Measurements from ENCODE around the gene MCF2L.
A peak's percentile ranks its signal among the peaks of the same experiment; 100 is the strongest.
"Not testable (repeated sequence)": the region's sequence is repeated elsewhere in the genome, so short reads cannot be mapped to it uniquely, and the experiment has no call there.

Gene MCF2L

GRCh38 chr13:113073942-113074341, 104.9 kb downstream of the MCF2L start:
- no peak for DNase-seq

DNA sequence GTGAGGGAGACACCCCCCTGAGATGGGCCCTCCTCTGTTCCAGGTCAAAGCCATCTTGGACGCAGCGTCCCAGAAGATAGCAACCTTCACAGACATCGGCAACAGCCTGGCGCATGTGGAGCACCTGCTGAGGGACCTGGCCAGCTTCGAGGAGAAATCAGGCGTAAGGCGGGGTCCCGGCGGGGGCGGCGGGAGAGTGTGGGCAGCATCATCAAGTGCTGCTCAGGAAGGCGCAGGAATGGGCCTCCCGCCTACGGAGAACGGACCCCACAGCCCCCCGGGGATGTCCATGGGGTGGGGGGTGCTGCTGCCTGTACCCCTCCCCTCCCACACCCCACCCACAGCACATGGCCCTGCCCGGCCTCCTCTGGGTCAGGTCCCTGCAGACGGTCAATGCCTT, 105.4 kb downstream of the MCF2L start:
- DNase-seq, result no peak

- no peak for DNase-seq
Observed at GRCh38 chr13:113074876-113075275, 105.9 kb downstream of the MCF2L start.

- DNase-seq, result no peak
Observed at GRCh38 chr13:113075711-113076110, 106.7 kb downstream of the MCF2L start.

- DNase-seq, result no peak
Observed at GRCh38 chr13:113076681-113077401, 107.8 kb downstream of the MCF2L start.

- DNase-seq, result no peak
Observed at GRCh38 chr13:113077566-113077952, 108.5 kb downstream of the MCF2L start.

DNA sequence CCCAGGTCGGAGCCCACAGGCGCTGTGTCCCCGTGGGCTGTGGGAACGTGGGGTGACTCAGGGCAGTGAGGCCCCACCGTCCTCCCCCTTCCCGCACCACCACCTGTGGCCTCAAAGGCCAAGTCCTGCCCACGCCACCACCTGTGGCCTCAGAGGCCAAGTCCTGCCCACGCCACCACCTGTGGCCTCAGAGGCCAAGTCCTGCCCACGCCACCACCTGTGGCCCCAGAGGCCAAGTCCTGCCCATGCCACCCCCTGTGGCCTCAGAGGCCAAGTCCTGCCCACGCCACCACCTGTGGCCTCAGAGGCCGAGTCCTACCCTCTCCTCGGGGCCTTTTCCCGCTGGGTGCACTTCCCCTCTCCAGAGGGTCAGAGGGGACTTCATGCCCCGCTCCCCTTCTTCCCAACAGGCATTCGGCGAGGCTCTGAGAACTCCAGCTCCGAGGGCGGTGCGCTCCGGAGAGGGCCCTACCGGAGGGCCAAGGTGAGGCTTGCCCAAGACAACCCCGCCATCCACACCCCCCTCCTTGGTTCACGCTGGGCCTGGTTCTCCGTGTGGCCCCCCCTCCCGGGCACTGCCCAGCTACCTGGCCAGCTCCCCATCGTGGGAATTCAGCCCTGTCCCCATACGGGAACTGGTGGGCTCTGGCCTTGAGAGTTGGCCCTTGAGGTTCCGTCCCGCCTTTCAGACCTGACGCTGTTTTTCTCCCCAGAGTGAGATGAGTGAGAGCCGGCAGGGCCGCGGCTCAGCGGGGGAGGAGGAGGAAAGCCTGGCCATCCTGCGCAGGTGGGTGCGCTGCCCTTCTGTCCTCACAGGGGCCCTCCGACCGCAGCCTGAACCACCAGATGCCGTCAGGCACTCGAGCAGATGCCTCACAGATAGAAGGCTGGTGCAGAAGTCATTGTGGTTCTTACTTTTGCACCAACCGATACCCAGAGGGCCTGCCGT, 109.2 kb downstream of the MCF2L start:
- DNase-seq, result no peak

DNA sequence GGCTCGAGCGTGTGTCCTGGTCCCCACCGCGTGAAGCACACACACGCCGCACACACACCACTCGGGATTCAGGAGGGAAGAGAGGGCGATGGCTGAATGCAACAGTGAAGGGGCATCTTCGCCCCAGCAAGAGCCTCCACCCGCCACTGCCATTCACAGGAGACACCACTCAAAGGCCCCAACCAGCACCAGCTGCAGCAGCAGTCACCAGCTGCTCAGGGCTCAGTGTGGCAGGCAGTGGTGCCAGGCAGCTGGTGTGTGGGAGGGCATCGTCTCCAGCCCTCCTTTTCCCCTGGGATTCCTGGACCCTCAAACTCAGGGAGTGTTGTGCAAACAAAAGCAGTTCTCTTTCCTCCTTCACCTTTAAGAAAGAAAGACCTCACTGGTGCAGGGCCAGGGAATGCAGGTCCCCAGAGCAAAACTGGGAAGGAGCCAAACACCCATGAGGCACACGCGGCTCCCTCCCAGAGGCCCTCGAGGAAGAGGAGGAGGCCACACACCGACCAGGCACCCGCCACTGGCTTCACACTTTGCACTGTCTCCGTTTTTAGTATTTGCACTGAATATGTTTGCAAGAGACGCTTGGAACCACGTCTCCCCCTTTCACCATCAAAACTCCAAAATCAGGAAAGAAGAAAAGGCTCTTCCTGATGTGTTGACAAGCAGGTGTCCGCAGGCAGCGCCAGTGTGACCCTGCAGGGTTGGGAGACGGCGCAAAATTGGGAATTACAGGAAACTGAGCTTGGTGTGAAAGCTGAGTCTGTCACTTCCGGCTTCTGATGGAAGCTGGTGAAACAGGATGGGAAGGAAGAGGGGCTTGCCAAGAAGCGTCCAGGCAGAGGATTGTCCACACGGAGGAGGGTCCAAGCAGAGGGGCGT, 110.1 kb downstream of the MCF2L start:
- no peak for DNase-seq

- DNase-seq, result not testable (repeated sequence)
Observed at GRCh38 chr13:113079781-113080080, 110.7 kb downstream of the MCF2L start.

- no peak for DNase-seq
Observed at GRCh38 chr13:113080361-113080831, 111.4 kb downstream of the MCF2L start.

DNA sequence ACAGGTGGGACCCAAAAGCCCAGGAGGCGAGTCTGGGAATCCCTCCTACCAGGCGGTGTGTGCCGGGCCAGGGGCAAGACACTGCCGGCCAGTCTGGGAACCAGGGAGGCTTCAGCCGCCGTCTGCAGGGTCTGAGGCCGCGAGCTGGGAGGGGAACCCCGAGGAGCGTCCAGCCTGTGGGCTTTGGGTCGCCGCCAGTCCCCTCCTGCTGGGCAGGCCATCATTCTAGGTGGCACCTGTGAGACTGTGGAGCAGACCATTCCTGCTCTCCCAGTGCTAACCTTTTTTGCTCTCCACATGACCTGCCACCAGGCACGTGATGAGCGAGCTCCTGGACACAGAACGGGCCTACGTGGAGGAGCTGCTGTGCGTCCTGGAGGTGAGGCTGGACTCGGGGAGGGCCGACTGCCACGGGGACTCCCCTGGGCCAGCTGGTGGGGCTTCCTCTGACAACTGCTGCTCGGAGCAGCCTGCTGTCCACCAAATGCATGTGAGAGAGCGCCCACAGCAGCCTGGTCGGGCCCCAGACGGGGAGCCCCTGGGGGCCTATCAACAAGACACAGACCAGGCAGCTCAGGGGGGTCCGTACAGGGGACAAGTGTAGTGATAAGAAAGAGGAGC, 112.0 kb downstream of the MCF2L start:
- no peak for DNase-seq

DNA sequence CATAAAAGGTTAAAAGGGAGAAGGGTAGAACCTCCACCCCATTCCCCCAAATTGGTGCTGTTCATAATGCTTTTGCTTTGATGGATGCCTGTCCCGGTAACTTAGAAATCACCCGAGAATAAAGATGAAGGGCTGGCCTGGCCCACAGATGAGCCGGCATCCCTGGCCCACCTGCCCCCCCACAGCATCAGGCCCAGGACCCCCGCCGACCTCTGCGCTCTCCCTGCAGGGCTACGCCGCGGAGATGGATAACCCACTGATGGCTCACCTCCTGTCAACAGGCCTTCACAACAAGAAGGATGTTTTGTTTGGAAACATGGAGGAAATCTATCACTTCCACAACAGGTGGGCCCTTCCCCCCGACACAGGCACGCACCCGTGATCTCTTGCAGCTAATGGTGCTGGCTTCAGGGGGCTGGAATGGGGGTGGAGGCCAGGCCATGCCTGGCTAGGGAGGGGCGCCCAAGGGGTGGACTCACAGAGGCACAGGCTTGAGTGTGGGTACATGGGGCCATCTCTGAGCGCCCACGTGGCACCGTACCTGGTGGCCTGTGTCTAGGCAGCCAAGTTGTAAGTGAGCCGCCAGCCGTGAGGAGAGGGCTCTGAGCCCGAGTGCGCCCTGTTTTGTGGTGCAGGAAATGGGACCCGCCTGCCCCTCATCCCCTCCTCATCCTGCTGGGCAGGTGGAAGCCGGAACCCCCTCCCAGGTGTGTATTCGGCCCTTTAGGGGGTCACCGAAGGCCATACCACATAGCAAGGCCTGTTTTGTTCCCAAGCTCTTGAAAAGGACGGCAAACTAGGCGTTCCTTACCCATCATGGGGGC, 113.4 kb downstream of the MCF2L start:
- no peak for DNase-seq

GRCh38 chr13:113083022-113083373, 114.0 kb downstream of the MCF2L start:
- no peak for DNase-seq

DNA sequence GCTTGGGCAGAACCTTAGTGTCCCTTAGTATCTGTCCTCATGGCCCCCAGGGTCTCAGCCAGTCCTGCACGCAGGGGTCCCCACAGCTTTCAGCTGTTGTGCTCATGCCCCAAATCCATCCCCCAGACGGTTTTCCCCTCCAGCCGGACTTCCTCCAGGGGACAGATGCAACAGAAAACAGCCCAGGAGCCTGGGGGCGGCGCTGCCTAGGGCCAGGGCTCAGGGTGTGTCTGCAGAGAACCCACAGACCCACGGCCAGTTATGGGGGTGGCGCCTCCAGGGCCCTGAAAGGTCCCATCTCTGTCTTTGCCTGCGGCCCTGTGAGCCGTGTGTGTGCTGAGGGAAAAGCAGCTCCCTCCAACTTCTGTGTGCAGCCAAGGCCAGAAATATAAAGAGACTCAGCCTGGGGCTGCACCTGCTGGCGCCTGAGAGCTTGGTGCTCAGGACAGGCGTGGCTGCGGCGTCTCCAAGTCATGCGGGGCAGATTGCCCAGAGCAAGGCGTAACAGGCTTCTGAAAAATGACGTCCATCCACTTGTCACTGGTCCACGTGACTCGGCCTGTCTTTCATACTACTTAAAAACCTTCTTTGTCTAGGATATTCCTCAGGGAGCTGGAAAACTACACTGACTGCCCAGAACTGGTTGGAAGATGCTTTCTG, 114.5 kb downstream of the MCF2L start:
- peak; percentile 72 for DNase-seq

GRCh38 chr13:113084094-113084942, 115.3 kb downstream of the MCF2L start:
- no peak for DNase-seq

GRCh38 chr13:113084943-113085540, 116.0 kb downstream of the MCF2L start:
- DNase-seq, result no peak

GRCh38 chr13:113086031-113086750, 117.2 kb downstream of the MCF2L start:
- DNase-seq, result no peak

DNA sequence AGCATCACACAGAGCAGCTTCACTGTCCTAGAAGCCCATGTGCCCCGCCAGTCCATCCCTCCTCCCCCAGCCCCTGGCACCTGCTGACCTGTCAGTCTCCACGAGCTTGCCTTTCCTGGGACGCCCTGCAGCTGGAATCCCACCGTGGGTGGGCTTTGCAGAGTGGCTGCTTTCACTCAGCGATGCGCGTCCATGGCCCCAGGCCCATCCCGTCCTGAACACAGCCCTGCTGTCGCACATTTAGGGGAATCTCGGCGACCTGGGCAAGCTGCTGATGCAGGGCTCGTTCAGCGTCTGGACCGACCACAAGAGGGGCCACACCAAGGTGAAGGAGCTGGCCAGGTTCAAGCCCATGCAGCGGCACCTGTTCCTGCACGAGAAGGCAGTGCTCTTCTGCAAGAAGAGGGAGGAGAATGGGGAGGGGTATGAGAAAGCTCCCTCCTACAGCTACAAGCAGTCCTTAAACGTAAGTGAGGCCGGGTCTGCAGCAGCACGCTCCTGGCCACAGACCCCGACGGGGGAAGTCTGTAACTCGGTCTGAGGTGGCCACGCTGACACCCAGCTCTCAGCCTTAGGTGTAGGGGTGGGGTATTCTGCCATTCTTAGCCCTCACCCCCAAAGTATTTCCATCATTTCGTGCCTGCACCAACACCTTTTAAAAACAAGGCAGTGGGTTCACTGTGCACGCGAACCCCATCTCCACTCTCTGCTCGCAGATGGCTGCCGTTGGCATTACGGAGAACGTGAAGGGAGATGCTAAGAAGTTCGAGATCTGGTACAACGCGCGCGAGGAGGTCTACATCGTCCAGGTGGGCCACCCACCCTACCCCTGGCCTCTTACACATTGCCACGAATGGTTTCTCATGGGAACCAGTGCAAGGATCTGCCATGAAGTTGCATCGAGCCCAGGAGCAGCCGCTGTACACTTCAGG, 118.2 kb downstream of the MCF2L start:
- no peak for DNase-seq
